Uterus (tissue), 4 donors: ENCODE measurements around the gene WDR5B. TPM values are rescaled to one million over a fixed set of nuclear protein-coding genes. Genes with fewer than 3 reads are reported as not detected.

Source experiments
- DNase-seq, 2 donors: peaks; one replicate each; pipeline ENCODE4 v3.0.0-alpha.2; 2019 to 2020
- H3K27ac ChIP-seq, 2 donors: fragments of 200-600 bp; sonication (generic); 1 replicate in 1 of 2; 2 replicates in 1 of 2; pipeline ENCODE4 v1.5.1; 2016 to 2018
- H3K27me3 ChIP-seq, 2 donors: fragments of 200-600 bp; sonication (generic); one replicate each; pipeline ENCODE4 v1.5.1; 2018 to 2019; ENCODE audit warnings: control low read depth in 1 of 2
- H3K36me3 ChIP-seq, 2 donors: fragments of 200-600 bp; sonication (generic); one replicate each; pipeline ENCODE4 v1.5.1; 2019; ENCODE audit warnings: control low read depth in 1 of 2
- H3K4me1 ChIP-seq, 2 donors: fragments of 200-600 bp; sonication (generic); one replicate each; pipeline ENCODE4 v1.5.1; 2018 to 2019; ENCODE audit warnings: control low read depth in 1 of 2
- H3K4me3 ChIP-seq, 2 donors: fragments of 200-600 bp; sonication (generic); 1 replicate in 1 of 2; 2 replicates in 1 of 2; pipeline ENCODE4 v1.5.1; 2018 to 2019; ENCODE audit warnings: mild to moderate bottlenecking in 1 of 2
- H3K9me3 ChIP-seq, 2 donors: fragments of 200-600 bp; sonication (generic); one replicate each; pipeline ENCODE4 v1.5.1; 2019; ENCODE audit warnings: control low read depth in 1 of 2
- CTCF ChIP-seq, 4 experiments: fragments of 200-600 bp in 2 of 4; fragments of 450-650 bp in 2 of 4; sonication (generic) in 2 of 4; IDR thresholded peaks; one replicate each; pipeline ENCODE4 v1.5.1; 2016 to 2019; ENCODE audit warnings: antibody characterized with exemption in 4 of 4, mild to moderate bottlenecking in 2 of 4, moderate library complexity in 1 of 4
- POLR2A ChIP-seq, 2 donors: fragments of 450-650 bp; IDR thresholded peaks; one replicate each; pipeline ENCODE4 v1.6.1; 2016; ENCODE audit warnings: antibody characterized with exemption in 2 of 2, mild to moderate bottlenecking in 1 of 2, moderate library complexity in 1 of 2
- intact Hi-C: fragments of 100-400 bp; cut with DNase I; formaldehyde crosslinking; loops from one replicate; pipeline ENCODE4 v1.15.1; 2023; ENCODE audit warnings: low total_unique reads
- total RNA-seq, 4 donors: library from RNA; depleted of rRNA in 3 of 4; stranded (reverse); fragments of >200 nt in 3 of 4; gene quantifications; one replicate each; pipeline versions ENCODE4 v1.1.0 to v1.2.4, GENCODE V29; 2014 to 2023
- donor health status: DM: yes; HTN: yes; CAD: no.

The WDR5B gene
- total RNA-seq, 4 donors from 2014 or later: 2.4 to 9.8 (median 4.7) TPM

- no peaks in the 10 kb centered on the region for H3K4me1 ChIP-seq
- no peak overlapping the region for H3K27ac ChIP-seq
- no peaks in the 10 kb centered on the region for H3K36me3 ChIP-seq
- no peak for DNase-seq
- peaks cover 0 to 5% of the 10 kb centered on the region in 2 donors for H3K9me3 ChIP-seq
- intact Hi-C loops: no loop called here
- TF ChIP-seq POLR2A (IDR thresholded peaks at IDR 0.05): no peak
- no peak for TF ChIP-seq CTCF (IDR thresholded peaks at IDR 0.05)
- H3K4me3 ChIP-seq: no peak overlapping the region
- H3K27me3 ChIP-seq: no peaks in the 10 kb centered on the region
These were observed 20.1 kb upstream of the WDR5B start for GRCh38 chr3:122435950-122436349.

- no peak for DNase-seq
- H3K36me3 ChIP-seq: no peaks in the 10 kb centered on the region
- H3K4me3 ChIP-seq: no peak overlapping the region
- intact Hi-C loops: no loop called here
- TF ChIP-seq POLR2A (IDR thresholded peaks at IDR 0.05): no peak
- no peak for TF ChIP-seq CTCF (IDR thresholded peaks at IDR 0.05)
- no peaks in the 10 kb centered on the region for H3K27me3 ChIP-seq
- H3K4me1 ChIP-seq: no peaks in the 10 kb centered on the region
- no peaks in the 10 kb centered on the region for H3K9me3 ChIP-seq
- no peak overlapping the region for H3K27ac ChIP-seq
These were observed 14.5 kb upstream of the WDR5B start for GRCh38 chr3:122430371-122430770.

DNA sequence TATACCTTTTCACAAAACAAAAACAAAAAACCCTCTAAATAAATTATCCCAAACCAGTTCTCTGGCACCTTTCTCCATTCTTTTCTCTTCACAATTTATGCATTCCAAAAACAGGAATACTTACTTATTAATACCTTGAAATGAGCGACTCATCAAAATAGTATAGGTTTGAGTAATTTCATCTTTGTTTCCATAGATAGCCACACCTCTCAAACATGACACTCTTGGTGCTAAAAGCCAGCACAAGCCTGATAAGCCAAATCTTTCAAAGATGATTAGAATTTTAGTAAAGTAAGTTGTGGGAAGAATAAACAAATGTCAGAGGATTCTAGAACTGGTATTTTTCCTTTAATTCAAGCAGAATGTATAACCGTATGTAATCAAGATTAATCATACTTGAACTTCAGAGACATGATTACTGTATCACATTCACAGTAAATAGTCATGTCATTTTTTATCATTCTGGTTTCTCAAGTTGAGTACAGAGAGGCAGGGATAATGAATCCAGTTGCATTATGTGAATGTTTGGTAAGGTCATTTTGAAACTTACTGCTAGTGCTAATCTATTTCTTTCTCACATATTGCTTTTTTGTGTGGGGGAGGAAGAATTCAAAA, 12.1 kb upstream of the WDR5B start:
- H3K9me3 ChIP-seq: no peaks in the 10 kb centered on the region
- no peak for DNase-seq
- TF ChIP-seq POLR2A (IDR thresholded peaks at IDR 0.05): no peak
- H3K4me3 ChIP-seq: no peak overlapping the region
- H3K27ac ChIP-seq: no peak overlapping the region
- no peaks in the 10 kb centered on the region for H3K27me3 ChIP-seq
- H3K4me1 ChIP-seq: no peaks in the 10 kb centered on the region
- intact Hi-C loops: no loop called here
- H3K36me3 ChIP-seq: no peaks in the 10 kb centered on the region

GRCh38 chr3:122421836-122422235, 6.0 kb upstream of the WDR5B start:
- H3K36me3 ChIP-seq: no peaks in the 10 kb centered on the region
- TF ChIP-seq POLR2A (IDR thresholded peaks at IDR 0.05) (no peak), CTCF (IDR thresholded peaks at IDR 0.05) (no peak)
- H3K9me3 ChIP-seq: no peaks in the 10 kb centered on the region
- H3K4me3 ChIP-seq: no peak overlapping the region
- no peak overlapping the region for H3K27ac ChIP-seq
- DNase-seq: no peak
- intact Hi-C loops: no loop called here
- no peaks in the 10 kb centered on the region for H3K27me3 ChIP-seq
- H3K4me1 ChIP-seq: peaks cover 5 to 6% of the 10 kb centered on the region in 2 donors

DNA sequence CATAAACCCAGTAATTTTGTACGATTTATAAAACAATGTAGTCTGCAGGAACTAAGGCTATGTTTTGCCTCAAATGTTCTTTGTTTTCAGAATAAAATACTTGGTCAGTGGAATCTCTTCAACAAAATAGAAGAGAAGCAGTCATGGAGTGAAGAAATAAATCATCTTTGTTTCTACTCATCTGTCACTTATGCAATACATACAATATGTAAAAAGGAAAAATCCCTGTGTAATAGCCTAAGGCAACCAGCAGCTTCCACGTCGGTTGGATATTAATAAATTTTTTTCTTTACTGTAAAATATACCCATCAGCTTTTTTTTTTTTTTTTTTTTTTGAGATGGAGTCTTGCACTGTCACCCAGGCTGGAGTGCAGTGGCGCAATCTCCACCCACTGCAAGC, 5.2 kb upstream of the WDR5B start:
- TF ChIP-seq CTCF (IDR thresholded peaks at IDR 0.05) (no peak), POLR2A (IDR thresholded peaks at IDR 0.05) (no peak)

DNA sequence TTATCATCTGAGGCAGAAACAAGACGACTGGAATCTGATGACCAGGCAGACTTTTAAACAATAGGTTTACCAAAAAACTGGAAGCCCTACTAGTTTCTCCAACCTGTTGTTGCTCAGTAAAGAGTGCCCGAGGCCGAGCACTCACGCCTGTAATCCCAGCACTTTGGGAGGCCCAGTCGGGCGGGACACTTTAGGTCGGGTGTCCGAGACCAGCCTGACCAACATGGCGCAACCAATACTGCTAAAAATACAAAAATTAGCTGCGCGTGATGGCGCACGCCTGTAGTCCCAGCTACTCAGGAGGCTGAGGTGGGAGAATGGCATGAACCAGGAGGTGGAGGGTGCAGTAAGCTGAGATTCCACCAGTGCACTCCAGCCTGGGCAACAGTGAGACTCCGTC, 1.1 kb upstream of the WDR5B start:
- no peak for TF ChIP-seq CTCF (IDR thresholded peaks at IDR 0.05)
- TF ChIP-seq POLR2A (IDR thresholded peaks at IDR 0.05): no peak
- intact Hi-C loops: no loop called here
- peak overlapping the region; percentile 76 to 86 for H3K4me3 ChIP-seq
- H3K27ac ChIP-seq: peak overlapping the region; percentile 87 to 89
- no peaks in the 10 kb centered on the region for H3K9me3 ChIP-seq
- no peaks in the 10 kb centered on the region for H3K36me3 ChIP-seq
- H3K4me1 ChIP-seq: peaks cover 6% of the 10 kb centered on the region in 2 donors
- no peaks in the 10 kb centered on the region for H3K27me3 ChIP-seq
- no peak for DNase-seq

More for the DNA sequence above, 5.2 kb upstream of the WDR5B start:
- H3K9me3 ChIP-seq: no peaks in the 10 kb centered on the region
- peaks cover 6% of the 10 kb centered on the region in 2 donors for H3K4me1 ChIP-seq
- no peak overlapping the region for H3K27ac ChIP-seq
- intact Hi-C loops: no loop called here
- no peak for DNase-seq
- no peaks in the 10 kb centered on the region for H3K36me3 ChIP-seq
- H3K4me3 ChIP-seq: no peak overlapping the region
- no peaks in the 10 kb centered on the region for H3K27me3 ChIP-seq
